Trophoblast cell (in vitro differentiated cells and primary cell): ENCODE results near the gene ANKRD52.

Experiments
- DNase-seq, 2 donors: peaks; one replicate each; pipeline ENCODE4 v3.0.0-alpha.2; 2016
- H2AFZ ChIP-seq: 2 replicates; pipeline ENCODE4 v1.6.1; 2013; ENCODE audit warnings: low read length, moderate library complexity, mild to moderate bottlenecking; ENCODE audit not compliant: insufficient read depth, poor library complexity
- H2AK5ac ChIP-seq: 2 replicates; pipeline ENCODE4 v1.6.1; 2013; ENCODE audit warnings: mild to moderate bottlenecking, low read length
- H2BK120ac ChIP-seq: 2 replicates; pipeline ENCODE4 v1.6.1; 2013; ENCODE audit warnings: low read length, mild to moderate bottlenecking, moderate library complexity; ENCODE audit not compliant: insufficient read depth, poor library complexity
- H2BK12ac ChIP-seq: 2 replicates; pipeline ENCODE4 v1.6.1; 2013; ENCODE audit warnings: mild to moderate bottlenecking, low read length, moderate library complexity
- H2BK5ac ChIP-seq: 2 replicates; pipeline ENCODE4 v1.6.1; 2013; ENCODE audit warnings: low read length, low read depth, moderate library complexity, mild to moderate bottlenecking; ENCODE audit not compliant: poor library complexity
- H3K14ac ChIP-seq: 2 replicates; pipeline ENCODE4 v1.6.1; 2013; ENCODE audit warnings: mild to moderate bottlenecking, low read length
- H3K18ac ChIP-seq: 2 replicates; pipeline ENCODE4 v1.6.1; 2013; ENCODE audit warnings: mild to moderate bottlenecking, low read length
- H3K23ac ChIP-seq: 2 replicates; pipeline ENCODE4 v1.6.1; 2013; ENCODE audit warnings: low read length
- H3K27ac ChIP-seq: 2 replicates; pipeline ENCODE4 v1.5.1; 2013; ENCODE audit warnings: low read depth, mild to moderate bottlenecking, inconsistent platforms, low read length, moderate library complexity
- H3K27me3 ChIP-seq: 2 replicates; pipeline ENCODE4 v1.6.1; 2013; ENCODE audit warnings: inconsistent platforms, mild to moderate bottlenecking, low read length, moderate library complexity; ENCODE audit not compliant: insufficient read depth
- H3K36me3 ChIP-seq, 2 experiments: 1 replicate in 1 of 2; 2 replicates in 1 of 2; pipeline ENCODE4 v1.6.1; 2013; ENCODE audit warnings: low read length in 2 of 2, mild to moderate bottlenecking in 2 of 2, moderate library complexity in 1 of 2; ENCODE audit not compliant: insufficient read depth in 2 of 2, control insufficient read depth in 1 of 2
- H3K4ac ChIP-seq: 2 replicates; pipeline ENCODE4 v1.6.1; 2013; ENCODE audit warnings: low read depth, mild to moderate bottlenecking, low read length, moderate library complexity
- H3K4me1 ChIP-seq, 2 experiments: 1 replicate in 1 of 2; 2 replicates in 1 of 2; pipeline ENCODE4 v1.6.1; 2013; ENCODE audit warnings: low read length in 2 of 2, mild to moderate bottlenecking in 2 of 2, moderate library complexity in 1 of 2; ENCODE audit not compliant: insufficient read depth in 2 of 2, control insufficient read depth in 1 of 2
- H3K4me2 ChIP-seq: 2 replicates; pipeline ENCODE4 v1.6.1; 2013; ENCODE audit warnings: inconsistent platforms, mild to moderate bottlenecking, low read length, moderate library complexity
- H3K4me3 ChIP-seq: 2 replicates; pipeline ENCODE4 v1.5.1; 2013; ENCODE audit warnings: mild to moderate bottlenecking, low read depth, low read length, inconsistent platforms
- H3K79me1 ChIP-seq: one replicate; pipeline ENCODE4 v1.6.1; 2013; ENCODE audit warnings: low read length
- H3K79me2 ChIP-seq: 2 replicates; pipeline ENCODE4 v1.6.1; 2013; ENCODE audit warnings: low read length, mild to moderate bottlenecking; ENCODE audit not compliant: control insufficient read depth, insufficient read depth, poor library complexity
- H3K9ac ChIP-seq: 2 replicates; pipeline ENCODE4 v1.6.1; 2013; ENCODE audit warnings: mild to moderate bottlenecking, low read length
- H3K9me3 ChIP-seq: 2 replicates; pipeline ENCODE4 v1.6.1; 2013; ENCODE audit warnings: low read depth, mild to moderate bottlenecking, control low read depth, inconsistent platforms, low read length; ENCODE audit not compliant: insufficient read depth
- H4K12ac ChIP-seq: 2 replicates; pipeline ENCODE4 v1.6.1; 2013; ENCODE audit warnings: low read depth, mild to moderate bottlenecking, low read length, moderate library complexity
- H4K8ac ChIP-seq: 2 replicates; pipeline ENCODE4 v1.6.1; 2013; ENCODE audit warnings: low read depth, mild to moderate bottlenecking, low read length, moderate library complexity
- H4K91ac ChIP-seq: one replicate; pipeline ENCODE4 v1.6.1; 2013; ENCODE audit warnings: low read depth, mild to moderate bottlenecking, low read length, moderate library complexity
- WGBS: extraction: QIAGEN DNeasy Blood & Tissue Kit; methylation state at CpG from one replicate; pipeline ENCODE4 v1.1.7; 2013; ENCODE audit warnings: missing lambda C conversion rate; ENCODE audit not compliant: insufficient read length, insufficient coverage; ENCODE audit errors: extremely low coverage; 5-methylcytosine and 5-hydroxymethylcytosine counted together

ANKRD52 gene

DNA sequence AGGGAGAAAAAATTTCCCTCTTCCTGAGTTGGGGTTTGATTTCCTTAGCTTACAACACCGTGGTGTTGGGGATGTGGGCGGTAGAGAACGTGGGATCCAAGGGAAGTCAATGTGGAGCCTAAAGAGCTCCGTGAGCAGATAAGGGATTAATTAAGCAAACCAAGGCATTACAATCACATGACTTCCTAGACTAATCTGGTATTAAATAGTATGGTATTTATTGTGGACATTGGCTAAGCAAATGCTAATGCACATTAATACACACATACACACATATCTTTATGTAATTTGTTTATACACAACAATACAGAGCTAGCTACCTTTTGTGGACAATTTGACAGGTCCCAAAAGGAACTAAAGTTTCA lies 35.7 kb downstream of the ANKRD52 start:
- H3K14ac ChIP-seq, result peak overlapping the region; percentile 81
- WGBS, result no CpG with 5 or more reads among the region's 4 CpGs

DNA sequence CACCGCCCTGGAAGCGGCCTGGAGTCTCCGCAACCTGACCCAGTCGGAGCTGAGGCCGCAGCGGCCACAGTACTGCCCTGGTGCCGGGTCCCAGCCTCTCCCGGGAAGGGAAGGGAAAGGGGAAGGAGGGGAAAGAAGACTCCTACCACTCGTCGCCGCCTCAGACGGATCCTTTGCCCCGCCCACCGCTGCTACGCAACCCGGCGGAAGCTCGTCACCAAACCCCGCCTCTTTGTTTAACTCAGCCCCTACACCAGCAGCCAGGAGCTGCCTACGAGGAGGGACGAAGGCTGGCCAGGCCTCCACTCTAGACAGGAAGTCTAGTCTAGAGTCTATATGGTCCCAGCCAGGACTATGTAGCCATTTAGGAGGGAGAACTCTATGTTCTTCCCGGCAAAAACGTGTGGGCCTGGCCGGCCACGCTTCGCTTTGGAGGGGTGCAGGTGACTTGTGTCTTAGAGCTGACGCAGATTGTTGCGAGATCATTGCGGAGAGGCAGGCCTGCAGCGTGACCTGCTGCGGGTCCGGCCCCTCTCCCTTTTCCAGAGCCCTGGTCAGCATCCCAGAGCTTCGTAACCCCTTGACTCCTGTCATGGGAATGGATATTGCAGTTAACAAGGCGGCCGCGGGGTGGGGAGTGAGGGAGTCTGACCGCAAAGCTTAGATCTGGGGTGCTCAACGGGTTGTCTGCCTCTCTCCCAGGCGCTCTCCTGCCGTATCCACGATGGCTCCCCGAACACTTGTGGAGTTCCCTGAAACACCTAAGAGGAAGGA lies 36.2 kb downstream of the ANKRD52 start, which contains the start of gene RNF41:
Gene RNF41 (minus strand): TSS at position 166 of the 774 bp plus-strand sequence. CDS start 7,875 bp downstream, outside the sequence.
- Histone ChIP-seq H3K36me3 (peaks cover 2 to 3% of the 10 kb centered on the region in 2 experiments), H2BK5ac (peak within 1 kb of the TSS; percentile 82), H2AFZ (peak within 1 kb of the TSS; percentile 82), H3K14ac (peak within 1 kb of the TSS; percentile 81), H4K12ac (peak within 1 kb of the TSS; percentile 85), H3K27me3 (no peaks in the 10 kb centered on the region), H2BK12ac (peak within 1 kb of the TSS; percentile 28), H3K4me3 (peak within 1 kb of the TSS; percentile 79), H3K4me1 (peaks cover 2 to 19% of the 10 kb centered on the region in 2 experiments), H3K4ac (peak within 1 kb of the TSS; percentile 65), H3K27ac (peak within 1 kb of the TSS; percentile 98), H3K18ac (peak within 1 kb of the TSS; percentile 95), H2BK120ac (peak within 1 kb of the TSS; percentile 48), H4K8ac (peak within 1 kb of the TSS; percentile 98), H3K9me3 (peaks cover 3% of the 10 kb centered on the region), H4K91ac (peak within 1 kb of the TSS; percentile 90), H3K4me2 (peak within 1 kb of the TSS; percentile 94), H2AK5ac (peak within 1 kb of the TSS; percentile 98), H3K23ac (no peak within 1 kb of the TSS), H3K9ac (peak within 1 kb of the TSS; percentile 83), H3K79me2 (peaks cover 7% of the 10 kb centered on the region), H3K79me1 (peaks cover 15% of the 10 kb centered on the region)
- no CpG with 5 or more reads among the region's 42 CpGs for WGBS
- DNase-seq, result peak; percentile 98 to 99

More for the DNA sequence above, 35.7 kb downstream of the ANKRD52 start:
- peaks cover 3% of the 10 kb centered on the region for H3K9me3 ChIP-seq
- H2AK5ac ChIP-seq, result peak overlapping the region; percentile 98
- peak overlapping the region; percentile 65 for H3K4ac ChIP-seq
- peak overlapping the region; percentile 85 for H4K12ac ChIP-seq
- peak overlapping the region; percentile 98 for H3K27ac ChIP-seq
- DNase-seq, result peak in 1 of 2 donors; percentile 40
- H3K4me3 ChIP-seq, result no peak overlapping the region
- H3K79me2 ChIP-seq, result peaks cover 6% of the 10 kb centered on the region
- H3K36me3 ChIP-seq, result peaks cover 2% of the 10 kb centered on the region in 2 experiments
- no peak overlapping the region for H3K23ac ChIP-seq
- H2BK120ac ChIP-seq, result peak overlapping the region; percentile 48
- H3K79me1 ChIP-seq, result peaks cover 15% of the 10 kb centered on the region
- H3K9ac ChIP-seq, result peak overlapping the region; percentile 24
- peak overlapping the region; percentile 82 for H2AFZ ChIP-seq
- no peaks in the 10 kb centered on the region for H3K27me3 ChIP-seq
- peak overlapping the region; percentile 78 for H3K4me2 ChIP-seq
- H3K4me1 ChIP-seq, result peaks cover 2 to 19% of the 10 kb centered on the region in 2 experiments
- H2BK5ac ChIP-seq, result peak overlapping the region; percentile 82
- peak overlapping the region; percentile 90 for H4K91ac ChIP-seq
- H4K8ac ChIP-seq, result peak overlapping the region; percentile 98
- peak overlapping the region; percentile 28 for H2BK12ac ChIP-seq
- H3K18ac ChIP-seq, result peak overlapping the region; percentile 95

DNA sequence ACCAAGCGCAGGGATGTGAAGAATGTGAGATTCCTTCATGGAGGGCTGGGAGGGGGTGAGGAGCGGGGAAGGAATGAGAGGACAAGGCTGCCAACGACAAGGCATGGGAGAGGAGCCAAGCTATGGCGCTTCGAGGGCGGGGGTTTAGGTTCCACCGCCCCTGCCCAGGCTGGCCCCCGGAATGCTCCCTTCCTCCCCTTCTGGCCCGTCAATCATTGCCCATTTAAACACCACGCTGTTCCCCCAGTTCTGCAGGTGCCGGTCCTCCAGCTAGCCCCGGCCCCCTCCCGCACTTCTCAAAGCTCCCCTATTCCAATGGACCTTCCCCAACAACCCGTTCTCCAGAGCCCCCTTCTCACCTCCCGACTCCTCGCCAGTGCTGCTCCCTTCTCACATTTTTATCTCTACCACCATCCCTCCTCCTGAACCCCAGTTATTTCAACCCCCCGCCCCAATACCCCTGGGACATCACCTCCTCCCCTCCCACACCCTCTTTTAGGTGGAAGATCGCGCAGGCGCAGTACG lies 36.9 kb downstream of the ANKRD52 start:
- no peaks in the 10 kb centered on the region for H3K27me3 ChIP-seq
- DNase-seq, result peak; percentile 34 to 67
- H3K27ac ChIP-seq, result peak overlapping the region; percentile 90
- H2BK12ac ChIP-seq, result no peak overlapping the region
- H3K14ac ChIP-seq, result peak overlapping the region; percentile 69
- H4K12ac ChIP-seq, result peak overlapping the region; percentile 38
- H3K9me3 ChIP-seq, result peaks cover 3% of the 10 kb centered on the region
- peak overlapping the region; percentile 32 for H2AFZ ChIP-seq
- no peak overlapping the region for H3K23ac ChIP-seq
- peaks cover 3 to 7% of the 10 kb centered on the region in 2 experiments for H3K36me3 ChIP-seq
- peak overlapping the region; percentile 9 for H2BK120ac ChIP-seq
- peaks cover 2 to 19% of the 10 kb centered on the region in 2 experiments for H3K4me1 ChIP-seq
- H3K79me2 ChIP-seq, result peaks cover 7% of the 10 kb centered on the region
- peak overlapping the region; percentile 79 for H3K9ac ChIP-seq
- H3K4me3 ChIP-seq, result peak overlapping the region; percentile 79
- H3K4ac ChIP-seq, result peak overlapping the region; percentile 31
- H4K91ac ChIP-seq, result peak overlapping the region; percentile 28
- H3K4me2 ChIP-seq, result peak overlapping the region; percentile 94
- peak overlapping the region; percentile 59 for H4K8ac ChIP-seq
- no peak overlapping the region for H2AK5ac ChIP-seq
- H3K18ac ChIP-seq, result peak overlapping the region; percentile 67
- peaks cover 15% of the 10 kb centered on the region for H3K79me1 ChIP-seq
- no CpG with 5 or more reads among the region's 21 CpGs for WGBS
- peak overlapping the region; percentile 46 for H2BK5ac ChIP-seq

DNA sequence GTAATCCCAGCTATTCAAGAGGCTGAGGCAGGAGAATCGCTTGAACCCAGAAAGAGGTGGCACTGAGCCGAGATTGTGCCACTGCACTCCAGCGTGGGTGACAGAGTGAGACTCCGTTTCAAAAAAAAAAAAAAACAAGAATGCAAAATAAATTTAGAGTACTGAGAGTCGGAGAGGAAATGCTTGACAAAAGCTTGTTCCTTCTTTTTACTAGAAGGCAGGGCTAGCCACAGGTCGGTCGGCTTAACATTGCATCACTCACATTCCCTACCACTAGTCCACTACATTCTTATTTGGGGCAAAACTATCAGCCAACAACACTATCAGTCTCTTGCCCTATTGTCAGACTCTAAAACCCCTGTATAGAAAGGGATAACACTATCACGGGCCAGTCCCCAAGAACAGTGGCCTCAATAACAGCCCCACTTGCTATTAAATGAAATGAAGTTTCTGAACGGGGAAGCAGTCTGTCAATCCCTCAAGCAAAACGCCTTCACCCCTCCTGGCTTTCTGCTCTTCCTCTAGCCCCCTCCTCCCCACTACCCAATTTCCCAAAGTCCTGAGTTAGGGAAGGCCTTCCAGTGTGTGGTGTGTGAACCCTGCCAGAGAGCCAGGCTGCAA lies 37.5 kb downstream of the ANKRD52 start:
- no peak overlapping the region for H2BK12ac ChIP-seq

More for the DNA sequence above, 37.5 kb downstream of the ANKRD52 start:
- Histone ChIP-seq H2BK5ac (peak overlapping the region; percentile 46), H3K4me1 (peaks cover 2 to 19% of the 10 kb centered on the region in 2 experiments), H2AK5ac (no peak overlapping the region), H3K4ac (peak overlapping the region; percentile 31), H4K8ac (peak overlapping the region; percentile 59), H3K27ac (peak overlapping the region; percentile 90), H3K4me3 (peak overlapping the region; percentile 79), H3K4me2 (peak overlapping the region; percentile 94), H3K9ac (peak overlapping the region; percentile 79), H4K12ac (no peak overlapping the region), H3K36me3 (peaks cover 4 to 8% of the 10 kb centered on the region in 2 experiments), H2BK120ac (peak overlapping the region; percentile 9), H3K14ac (peak overlapping the region; percentile 69), H4K91ac (peak overlapping the region; percentile 28), H3K27me3 (no peaks in the 10 kb centered on the region), H3K79me2 (peaks cover 7% of the 10 kb centered on the region), H3K9me3 (peaks cover 3% of the 10 kb centered on the region), H3K79me1 (peaks cover 15% of the 10 kb centered on the region), H3K18ac (peak overlapping the region; percentile 31), H3K23ac (no peak overlapping the region), H2AFZ (peak overlapping the region; percentile 32)
- WGBS, result no CpG with 5 or more reads among the region's 10 CpGs
- peak; percentile 26 to 64 for DNase-seq
